NCI-H1105 treated with DMSO at 0.1 percent for 48 hours (cell line): ENCODE data around the gene CCDC85C.

Source experiments
- DNase-seq: peaks from one replicate; lab custom pipeline; 2025; lab: John Stamatoyannopoulos, UW

The CCDC85C gene

DNA sequence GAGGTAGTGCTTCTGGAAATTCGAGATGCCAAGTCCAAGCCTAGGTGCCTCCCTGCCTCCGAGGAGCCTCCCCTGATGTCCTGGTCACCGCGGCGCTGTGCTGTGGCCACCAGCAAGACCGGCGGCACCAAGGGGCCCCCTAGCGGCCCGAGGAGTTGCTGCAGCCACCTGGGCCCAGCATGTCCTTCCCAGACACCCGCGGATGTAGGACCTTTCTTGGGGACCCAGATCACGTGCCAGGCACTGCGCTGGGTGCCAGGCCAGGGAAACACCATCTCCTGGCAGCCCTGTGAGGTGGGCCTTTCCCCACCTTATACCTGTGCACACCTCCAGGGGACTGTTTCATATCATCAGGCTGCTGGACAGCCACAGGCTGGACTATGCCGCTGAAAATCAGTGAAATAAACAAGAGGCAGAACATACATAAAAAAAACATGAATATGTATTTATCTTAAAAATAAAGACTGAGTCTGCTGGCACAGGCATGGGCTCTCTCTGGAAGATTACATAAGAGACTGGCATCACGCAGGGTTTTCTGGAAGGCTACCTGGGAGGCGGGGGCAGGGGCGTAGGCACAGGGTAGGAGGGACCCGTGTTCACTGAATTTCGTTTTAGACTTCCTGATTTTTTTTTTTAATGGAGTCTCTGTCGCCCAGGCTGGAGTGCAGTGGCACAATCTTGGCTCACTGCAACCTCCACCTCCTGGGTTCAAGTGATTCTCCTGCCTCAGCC lies 25.0 kb upstream of the CCDC85C start:
- DNase-seq: peak; percentile 62

DNA sequence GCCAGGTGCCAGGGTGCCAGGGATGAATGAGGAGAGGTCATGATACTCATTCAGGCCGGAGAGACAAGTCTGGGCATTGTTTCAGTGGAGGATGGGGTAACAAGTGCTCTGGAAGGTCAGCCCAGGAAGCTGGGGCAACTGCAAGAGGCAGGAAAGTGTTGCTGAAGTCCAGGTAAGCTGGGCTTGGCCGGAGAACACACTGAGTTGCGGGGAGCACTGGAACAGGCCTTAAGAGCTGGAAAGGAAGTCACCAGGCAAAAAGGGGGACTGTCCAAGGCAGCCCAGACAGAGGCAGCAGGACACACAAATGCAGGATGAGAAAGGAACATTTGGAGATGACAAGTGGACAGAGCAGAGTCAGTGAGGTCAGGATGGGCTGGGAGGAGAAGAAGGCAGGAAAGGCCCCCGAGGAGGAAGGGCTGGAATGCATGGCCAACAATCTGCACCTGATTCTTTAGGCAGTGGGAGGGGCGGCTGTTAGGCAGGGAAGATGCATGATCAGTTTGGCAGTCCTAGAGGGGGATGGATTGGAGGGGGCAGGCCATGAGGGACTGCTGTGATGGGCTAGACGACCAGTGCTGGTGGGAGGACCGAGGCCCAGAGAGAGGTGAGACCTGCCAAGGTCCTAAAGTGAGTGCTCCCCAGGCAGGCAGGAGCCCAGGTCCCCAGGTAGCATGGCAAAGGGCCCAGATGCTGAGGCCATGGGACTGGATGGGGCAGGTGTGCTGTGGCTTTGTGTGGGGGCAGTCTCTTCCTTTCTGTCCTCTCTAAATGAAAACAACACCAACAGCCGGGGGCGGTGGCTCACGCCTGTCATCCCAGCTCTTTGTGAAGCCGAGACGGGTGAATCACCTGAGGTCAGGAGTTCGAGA lies 23.7 kb upstream of the CCDC85C start:
- DNase-seq: no peak

DNA sequence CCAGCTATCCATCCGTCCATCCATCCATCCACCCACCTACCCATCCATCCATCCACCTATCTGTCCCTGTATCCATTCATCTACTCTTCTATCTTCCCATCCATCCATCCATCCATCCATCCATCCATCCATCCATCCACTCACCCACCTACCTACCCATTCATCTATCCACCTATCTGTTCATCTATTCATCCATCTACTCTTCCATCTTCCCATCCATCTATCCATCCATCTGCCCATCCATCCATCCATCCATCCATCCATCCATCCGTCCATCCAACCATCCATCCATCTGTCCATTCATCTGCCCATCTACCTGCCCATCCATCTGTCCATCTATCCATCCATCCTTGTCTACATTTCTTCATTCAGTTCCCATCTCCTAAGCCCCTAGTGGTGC lies 23.1 kb upstream of the CCDC85C start:
- DNase-seq: no peak

DNA sequence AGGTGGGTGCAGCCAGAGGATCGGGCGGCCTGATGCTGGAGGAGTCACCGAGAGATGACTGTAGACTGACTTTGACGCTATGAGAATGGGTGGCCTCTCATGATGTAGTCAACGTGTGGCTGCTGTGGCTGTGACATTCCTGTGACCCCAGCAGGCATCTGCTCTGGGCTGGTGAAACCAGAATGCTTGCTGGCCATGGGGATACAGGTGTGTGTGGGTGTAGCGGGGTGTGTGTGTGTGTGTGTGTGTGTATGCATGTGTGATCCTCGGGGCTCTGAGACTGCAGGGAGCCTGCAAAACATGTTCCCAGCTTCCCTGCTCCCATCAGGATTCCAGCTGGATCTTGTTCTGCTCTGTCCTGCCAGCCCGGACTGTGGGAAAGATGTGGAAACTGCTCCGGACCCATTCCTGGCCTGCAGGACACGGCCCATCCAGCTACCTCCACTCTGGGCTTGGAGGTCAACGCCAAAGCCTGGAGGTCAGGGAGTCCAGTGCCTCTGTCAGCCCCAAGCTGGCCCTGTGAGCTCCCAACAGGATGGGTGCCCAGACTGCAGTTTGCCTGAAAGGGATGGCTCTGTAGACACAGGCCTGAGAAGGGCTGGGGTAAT lies 22.1 kb upstream of the CCDC85C start:
- no peak for DNase-seq

DNA sequence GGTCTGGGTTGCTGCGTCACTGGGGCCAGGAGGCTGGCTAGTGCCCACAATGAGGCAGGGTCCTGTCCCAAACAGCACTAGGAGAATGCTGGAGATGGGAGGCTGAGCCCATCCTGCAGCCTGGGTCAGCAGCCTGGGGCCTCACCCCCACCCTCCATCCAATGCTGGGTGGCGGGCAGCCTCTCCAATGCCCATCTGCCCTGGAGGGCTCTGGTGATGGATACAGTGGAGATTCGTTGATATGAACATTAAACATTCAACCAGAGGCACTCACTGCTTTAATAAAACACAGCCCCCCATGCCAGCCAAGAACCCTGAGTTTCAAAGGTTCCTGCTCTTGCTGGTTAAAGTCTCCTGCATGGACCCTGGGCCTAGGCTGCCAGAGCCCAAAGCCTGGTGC lies 21.5 kb upstream of the CCDC85C start:
- DNase-seq: no peak

DNA sequence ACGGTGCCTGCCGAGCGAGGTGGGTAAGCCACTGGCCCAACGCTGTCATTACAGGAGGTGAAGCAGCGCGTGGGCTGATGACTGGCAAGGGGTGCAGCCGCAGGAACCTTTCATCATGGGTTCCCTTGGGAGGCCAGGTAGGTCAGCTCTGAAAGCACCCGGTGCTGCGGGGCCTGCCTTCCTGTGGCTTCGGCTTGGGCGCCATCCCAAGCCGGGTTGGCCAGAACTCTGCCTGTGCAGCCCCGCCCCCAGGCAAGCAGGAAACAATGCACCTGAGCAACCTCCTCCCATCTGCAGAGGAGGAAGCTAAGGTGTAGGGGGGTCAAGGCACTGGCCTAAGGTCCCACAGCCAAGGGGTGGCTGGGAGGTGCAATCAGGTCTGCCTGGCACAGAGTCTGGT lies 21.0 kb upstream of the CCDC85C start:
- DNase-seq: no peak

DNA sequence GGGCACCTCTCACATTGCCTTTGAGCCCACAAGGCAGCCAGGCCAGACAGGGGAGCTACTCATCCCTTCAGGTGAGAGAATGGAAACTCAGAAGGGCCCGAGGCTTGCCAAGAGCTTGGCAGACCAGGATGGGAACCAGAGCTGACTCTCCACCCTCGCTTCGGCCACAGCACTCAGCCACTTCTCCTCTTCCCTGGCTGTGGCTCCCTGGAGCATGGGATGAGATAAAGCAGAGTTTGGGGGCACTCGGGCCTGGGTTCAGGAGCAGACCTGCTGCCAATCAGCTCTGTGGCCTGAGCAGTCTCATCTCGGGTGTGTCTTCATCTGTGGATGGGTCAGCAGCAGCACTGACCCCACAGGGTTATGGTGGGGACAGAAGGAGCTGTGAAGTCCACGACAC lies 20.0 kb upstream of the CCDC85C start:
- no peak for DNase-seq

DNA sequence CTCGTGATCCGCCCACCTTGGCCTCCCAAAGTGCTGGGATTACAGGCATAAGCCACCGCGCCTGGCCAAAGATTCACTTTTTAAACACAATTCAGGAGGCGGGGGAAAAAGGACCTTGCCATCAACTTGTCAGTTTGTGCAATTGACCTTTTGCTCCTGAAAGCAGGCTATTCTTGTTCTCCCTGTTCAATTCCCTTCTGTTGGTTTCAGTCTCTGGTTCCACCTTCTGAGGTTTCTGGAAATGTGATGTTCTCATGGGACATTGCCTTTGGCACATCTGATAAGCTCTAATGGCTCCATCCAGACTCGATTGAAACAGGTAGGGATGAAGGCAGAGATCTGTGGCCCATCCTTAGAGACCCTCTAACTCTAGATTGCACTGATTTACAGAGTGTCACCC lies 17.9 kb upstream of the CCDC85C start:
- no peak for DNase-seq

DNA sequence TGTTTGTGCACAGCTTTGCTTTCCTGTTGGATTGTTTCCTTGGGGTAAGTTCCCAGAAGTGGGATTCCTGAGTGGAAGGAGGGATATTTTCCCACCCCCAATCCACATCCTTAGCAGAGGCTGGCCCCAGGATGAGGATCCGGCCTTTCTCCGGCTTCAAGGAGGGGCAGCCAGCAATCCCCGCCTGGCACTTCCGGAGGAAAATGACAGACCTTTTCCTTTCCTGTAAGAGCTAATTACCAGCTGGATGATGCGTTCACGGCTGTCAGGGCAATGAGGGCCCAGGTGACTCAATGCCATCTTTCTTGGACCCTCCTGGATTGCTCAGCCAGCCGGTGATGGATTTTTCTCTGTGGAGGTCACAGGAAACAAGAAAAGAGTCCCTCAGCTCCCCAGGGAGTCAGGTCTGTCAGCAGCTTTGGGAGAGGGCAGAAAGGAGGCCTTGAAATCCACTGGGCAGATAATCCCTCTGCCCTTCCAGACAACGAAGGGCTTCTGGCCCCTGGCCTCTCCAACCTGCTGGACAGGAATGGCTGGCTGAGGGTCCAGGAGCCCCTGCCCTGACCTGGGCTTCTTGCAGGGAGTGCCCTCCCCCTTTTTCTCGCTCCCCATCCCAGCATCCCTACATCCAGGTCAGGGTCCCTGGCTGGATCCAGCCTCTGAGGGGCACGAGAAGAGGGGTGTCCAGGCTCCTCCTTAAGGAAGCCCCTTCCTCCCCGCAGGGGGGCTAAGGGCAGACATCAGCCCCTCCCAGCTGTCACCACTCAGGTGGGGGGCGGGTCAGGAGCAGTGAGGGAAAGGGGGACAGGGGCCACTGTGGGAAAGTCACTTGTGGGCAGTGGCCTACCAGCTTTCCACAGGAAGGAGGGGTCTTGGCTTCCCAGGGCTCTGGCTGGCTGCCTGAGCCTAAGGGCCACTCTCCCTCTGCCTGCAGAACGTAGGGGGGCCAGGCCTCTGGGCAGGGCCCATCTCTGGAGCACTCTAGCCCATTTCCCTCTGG lies 16.1 kb upstream of the CCDC85C start:
- no peak for DNase-seq

DNA sequence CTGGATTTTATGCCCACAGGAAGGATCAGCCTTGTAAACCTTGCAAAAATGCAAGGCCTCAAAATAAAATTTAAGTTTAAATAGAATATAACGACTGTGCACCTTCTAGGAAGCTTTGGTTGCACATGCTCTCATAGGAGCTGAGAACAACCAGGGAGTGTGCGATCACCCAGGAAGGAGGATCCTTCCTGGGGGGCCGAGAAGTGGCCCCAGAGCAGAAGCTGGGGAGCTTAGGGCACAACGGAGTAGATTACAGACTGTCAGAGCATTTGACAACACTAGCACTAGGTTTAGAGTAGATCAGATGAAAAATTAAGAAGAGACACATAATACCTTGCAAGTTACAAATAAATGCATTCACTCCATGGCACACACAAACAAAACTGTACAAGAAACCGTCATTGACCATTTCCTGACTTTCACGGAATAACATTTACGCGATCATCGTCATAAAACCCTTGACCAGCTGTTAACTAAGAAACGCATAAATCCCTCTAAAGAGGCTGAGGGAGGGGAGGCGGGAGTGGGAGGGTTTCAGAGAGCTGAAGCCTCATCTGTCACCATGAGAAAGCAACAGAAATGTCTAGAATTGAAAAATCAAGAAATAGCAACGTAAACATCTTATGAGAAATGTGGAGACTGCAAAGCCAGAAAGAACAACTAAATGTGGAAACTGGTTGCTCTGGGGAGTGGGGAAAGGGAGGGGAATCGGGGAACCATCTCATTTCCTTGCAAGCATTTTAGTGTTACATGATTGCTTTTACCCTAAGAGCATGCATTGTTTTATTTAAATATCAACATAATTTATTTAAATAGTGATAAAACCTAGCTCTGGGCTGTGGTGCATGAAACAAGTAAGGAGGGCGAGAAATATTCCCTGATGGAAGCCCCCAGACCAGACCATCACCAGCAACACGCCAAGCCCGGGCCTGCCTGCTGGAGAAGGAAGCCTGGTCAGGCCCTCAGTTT lies 13.1 kb upstream of the CCDC85C start:
- no peak for DNase-seq

DNA sequence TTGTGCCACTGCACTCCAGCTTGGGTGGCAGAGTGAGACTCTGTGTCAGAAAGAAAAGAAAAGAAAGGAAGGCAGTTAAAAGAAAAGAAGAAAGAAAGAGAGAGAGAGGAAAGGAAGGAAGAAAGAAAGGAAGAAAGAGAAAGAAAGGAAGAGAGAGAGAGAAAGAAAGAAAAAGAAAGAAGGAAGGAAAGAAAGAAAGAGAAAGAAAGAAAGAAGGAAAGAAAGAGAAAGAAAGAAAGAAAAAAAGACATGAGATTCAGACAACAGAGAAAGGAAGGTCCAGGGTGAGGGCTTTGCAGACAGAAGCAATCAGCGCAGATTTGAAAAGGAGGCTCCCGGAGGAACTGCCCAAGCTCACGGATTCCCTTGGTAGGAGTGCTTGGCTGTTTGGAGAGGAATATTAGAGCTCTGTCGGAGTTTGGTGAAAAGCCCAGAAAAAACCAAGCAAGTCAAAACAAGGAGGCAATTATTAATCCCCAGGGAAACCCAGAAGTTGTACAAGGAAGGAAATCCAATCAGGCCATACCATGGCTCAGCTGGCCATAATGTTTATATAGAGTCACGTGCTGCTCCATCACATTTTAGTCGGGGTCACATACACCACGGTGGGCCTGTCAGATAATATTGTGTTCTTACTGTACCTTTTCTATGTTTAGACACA lies 11.6 kb upstream of the CCDC85C start:
- DNase-seq: no peak

DNA sequence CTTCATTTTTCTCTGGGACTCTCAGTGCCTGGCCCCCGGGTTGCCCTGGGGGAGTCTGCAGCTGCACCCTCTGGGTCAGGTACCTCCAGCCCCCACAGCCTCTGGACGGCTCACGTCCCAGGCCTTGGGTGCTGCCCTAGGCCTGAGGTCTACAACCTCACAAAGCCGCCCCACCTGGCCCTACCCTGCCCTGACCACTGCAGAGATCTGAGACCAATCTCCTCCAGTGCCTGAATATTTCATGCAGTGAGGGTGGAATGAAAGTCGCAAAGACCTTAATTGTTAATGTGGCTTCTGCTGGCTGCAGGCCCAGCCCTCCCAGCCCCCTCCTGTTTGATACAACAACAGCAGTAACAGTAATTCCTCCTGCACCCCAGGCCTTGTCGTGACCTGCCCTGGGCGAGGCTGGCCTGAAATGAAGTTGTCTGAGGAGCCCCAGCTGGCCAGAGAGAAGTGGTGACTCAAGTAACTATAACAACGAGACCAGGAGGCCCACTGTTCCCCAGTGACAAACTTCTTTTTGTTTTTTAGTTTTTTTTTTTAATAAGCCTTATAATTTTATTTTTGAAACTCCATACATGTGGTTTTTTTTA lies 8.8 kb upstream of the CCDC85C start:
- peak; percentile 57 for DNase-seq

DNA sequence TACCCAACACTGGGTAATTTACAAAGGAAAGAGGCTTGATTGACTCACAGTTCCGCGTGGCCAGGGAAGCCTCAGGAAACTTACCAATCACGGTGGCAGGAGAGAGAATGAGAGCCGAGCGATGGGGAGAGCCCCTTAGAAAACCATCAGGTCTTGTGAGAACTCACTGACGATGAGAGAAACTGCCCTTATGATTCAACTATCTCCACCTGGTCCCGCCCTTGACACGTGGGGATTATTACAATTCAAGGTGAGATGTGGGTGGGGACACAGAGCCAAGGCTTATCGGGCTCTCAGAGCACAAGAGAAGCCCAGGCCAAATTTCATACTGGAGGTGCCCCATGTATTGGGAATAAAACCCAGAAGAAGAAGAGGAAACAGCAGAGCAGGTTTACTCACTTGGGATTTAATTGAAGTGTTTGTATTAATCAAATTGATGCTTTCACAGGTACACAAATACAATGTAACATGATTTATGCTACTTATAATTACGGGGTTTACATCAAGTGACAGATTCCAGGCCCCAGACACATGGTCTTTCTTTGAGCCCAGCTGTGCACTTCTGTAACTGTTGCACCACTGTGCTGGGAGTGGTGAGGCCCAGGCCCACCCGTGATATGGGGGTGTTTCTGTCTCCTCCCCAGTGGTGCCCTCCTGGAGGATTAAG lies 8.2 kb upstream of the CCDC85C start:
- peak; percentile 57 for DNase-seq

DNA sequence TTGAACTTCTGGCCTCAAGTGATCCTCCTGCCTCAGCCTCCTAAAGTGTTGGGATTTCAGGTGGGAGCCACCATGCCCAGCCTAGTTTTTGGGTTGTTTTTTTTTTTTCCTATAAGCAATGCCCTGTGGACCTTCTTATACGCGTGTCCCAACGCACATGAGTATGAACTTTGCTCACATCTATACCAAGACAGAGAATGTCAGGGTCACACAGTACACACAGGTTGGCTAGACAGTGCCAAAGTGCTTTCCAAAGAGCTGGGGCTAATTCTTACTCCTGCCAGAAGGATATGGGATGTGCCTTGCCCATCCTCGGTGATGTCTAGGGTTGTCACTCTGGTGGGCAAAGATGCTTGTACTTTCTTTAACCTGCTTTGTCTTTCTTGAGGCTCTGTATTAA lies 7.6 kb upstream of the CCDC85C start:
- DNase-seq: no peak

DNA sequence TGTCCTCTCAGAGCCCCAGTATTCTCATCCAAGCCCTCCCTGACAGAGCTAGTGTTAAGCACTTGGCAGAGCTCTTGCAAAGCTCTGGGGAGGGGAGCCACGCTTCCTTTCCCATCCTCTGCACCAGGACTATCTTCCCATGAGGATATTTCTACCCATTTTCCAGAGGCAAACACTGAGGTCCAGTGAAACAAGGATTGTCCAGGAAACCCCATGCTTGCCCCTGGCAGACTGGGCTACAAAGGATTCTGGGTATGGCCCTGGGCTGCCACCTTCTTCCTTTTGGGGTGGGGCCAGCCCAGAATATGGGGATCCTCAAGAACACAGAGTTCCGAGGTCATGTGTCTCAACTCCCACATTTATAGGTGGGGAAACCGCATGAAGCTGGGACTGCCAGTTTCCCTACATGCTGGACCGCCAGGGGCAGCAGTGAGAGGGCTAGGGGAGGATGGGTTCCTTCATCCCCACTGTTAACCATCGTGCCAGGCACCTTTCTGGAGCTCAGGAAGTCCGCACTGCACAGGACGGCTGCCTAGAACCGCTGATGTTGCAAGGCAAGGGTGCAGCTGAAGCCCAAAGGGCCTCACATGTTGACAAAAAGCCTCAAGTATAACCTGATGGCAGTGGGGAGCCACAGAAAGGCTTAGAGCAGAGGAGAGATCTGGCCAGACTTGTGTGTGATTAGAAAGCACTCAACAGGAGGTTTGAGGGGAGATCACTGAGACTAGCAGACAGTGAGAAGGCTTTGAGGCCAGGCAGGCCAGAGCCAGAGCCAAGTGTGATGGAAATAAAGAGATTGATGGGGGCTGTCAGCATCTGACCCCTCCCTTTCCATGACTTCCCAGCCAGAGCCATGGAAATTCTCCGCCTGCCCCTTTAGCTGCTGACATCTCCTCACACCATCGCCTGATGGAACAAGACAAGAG lies 5.5 kb upstream of the CCDC85C start:
- DNase-seq: no peak

DNA sequence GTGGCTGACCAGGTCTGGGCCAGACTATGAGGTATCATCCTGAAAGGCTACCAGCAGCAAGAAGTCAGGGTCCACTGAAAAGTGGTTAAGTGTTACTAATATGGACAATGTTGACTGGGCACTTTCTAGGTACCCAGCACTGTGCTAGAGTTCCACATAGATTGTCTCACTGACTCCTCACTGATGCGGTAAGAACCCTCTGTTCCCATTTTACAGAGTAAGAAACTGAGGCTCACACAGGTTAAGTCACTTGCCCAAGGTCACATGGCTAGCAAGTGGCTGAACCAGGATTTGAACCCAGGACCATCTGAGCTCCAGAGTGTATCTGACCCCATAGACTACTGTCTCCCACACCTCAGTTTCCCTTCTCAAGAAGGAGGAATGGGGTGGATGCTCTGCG lies 4.6 kb upstream of the CCDC85C start:
- DNase-seq: no peak

DNA sequence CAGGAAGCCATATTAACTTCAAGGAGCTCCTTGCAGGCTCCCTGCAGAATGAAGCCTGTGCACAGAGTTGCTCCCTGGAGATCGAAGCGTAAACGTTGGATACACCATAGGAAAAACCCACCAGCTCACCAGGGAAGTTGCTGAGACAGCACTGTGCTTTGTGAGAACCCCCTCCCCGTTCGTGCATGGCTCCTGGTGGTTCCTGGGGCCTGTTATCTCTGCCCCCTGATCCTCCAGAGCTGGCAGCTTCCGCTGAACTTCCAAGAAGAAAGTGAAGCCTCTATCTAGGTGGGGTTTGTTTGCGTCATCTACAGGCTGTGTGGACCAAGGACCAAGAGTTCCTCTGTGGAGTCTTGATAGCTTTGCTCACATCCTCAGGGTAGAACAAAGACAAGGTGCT lies 2.4 kb upstream of the CCDC85C start:
- no peak for DNase-seq
